ENCODE measurements around the gene DPH7.
"Not testable (repeated sequence)": the region's sequence is repeated elsewhere in the genome, so short reads cannot be mapped to it uniquely, and the experiment has no call there.

The DPH7 gene

GRCh38 chr9:137575716-137576411, 2.9 kb downstream of the DPH7 start:
- peaks cover 2% of the 10 kb centered on the region for H3K36me3 Mint-ChIP-seq
- H3K4me3 Mint-ChIP-seq: peak overlapping the region; percentile 91
- peak overlapping the region; percentile 46 for H3K27ac Mint-ChIP-seq
- H3K27me3 Mint-ChIP-seq: no peaks in the 10 kb centered on the region
- H3K9me3 Mint-ChIP-seq (ENCODE audit: low read depth): no peaks in the 10 kb centered on the region
- peaks cover 32% of the 10 kb centered on the region for H3K4me1 Mint-ChIP-seq (ENCODE audit: low read depth)

- Mint-ChIP-seq H3K27me3 (no peaks in the 10 kb centered on the region), H3K9me3 (ENCODE audit: low read depth) (no peaks in the 10 kb centered on the region), H3K4me1 (ENCODE audit: low read depth) (peaks cover 35% of the 10 kb centered on the region), H3K36me3 (peaks cover 6% of the 10 kb centered on the region), H3K27ac (no peak overlapping the region), H3K4me3 (peak overlapping the region; percentile 91)
Observed at GRCh38 chr9:137575364-137575715, 3.4 kb downstream of the DPH7 start.

GRCh38 chr9:137574192-137574591, 4.5 kb downstream of the DPH7 start:
- H3K36me3 Mint-ChIP-seq: peaks cover 8% of the 10 kb centered on the region
- H3K27me3 Mint-ChIP-seq: no peaks in the 10 kb centered on the region
- H3K9me3 Mint-ChIP-seq (ENCODE audit: low read depth): no peaks in the 10 kb centered on the region
- no peak overlapping the region for H3K4me3 Mint-ChIP-seq
- H3K4me1 Mint-ChIP-seq (ENCODE audit: low read depth): peaks cover 33% of the 10 kb centered on the region
- no peak overlapping the region for H3K27ac Mint-ChIP-seq

GRCh38 chr9:137570566-137570965, 8.2 kb downstream of the DPH7 start:
- H3K36me3 Mint-ChIP-seq: peaks cover 7% of the 10 kb centered on the region
- H3K27ac Mint-ChIP-seq: no peak overlapping the region
- H3K4me3 Mint-ChIP-seq: no peak overlapping the region
- H3K4me1 Mint-ChIP-seq (ENCODE audit: low read depth): peaks cover 10% of the 10 kb centered on the region
- H3K9me3 Mint-ChIP-seq (ENCODE audit: low read depth): no peaks in the 10 kb centered on the region
- H3K27me3 Mint-ChIP-seq: no peaks in the 10 kb centered on the region

- Mint-ChIP-seq H3K4me1 (ENCODE audit: low read depth) (peaks cover 4% of the 10 kb centered on the region), H3K27me3 (no peaks in the 10 kb centered on the region), H3K36me3 (peaks cover 7% of the 10 kb centered on the region), H3K4me3 (no peak overlapping the region), H3K27ac (no peak overlapping the region), H3K9me3 (ENCODE audit: low read depth) (no peaks in the 10 kb centered on the region)
Observed at GRCh38 chr9:137569609-137570203, 9.0 kb downstream of the DPH7 start.

- not testable (repeated sequence) for H3K36me3 Mint-ChIP-seq; H3K9me3 Mint-ChIP-seq (ENCODE audit: low read depth); H3K27ac Mint-ChIP-seq; H3K4me3 Mint-ChIP-seq; H3K27me3 Mint-ChIP-seq; H3K4me1 Mint-ChIP-seq (ENCODE audit: low read depth)
Observed at GRCh38 chr9:137568445-137568844, 10.3 kb downstream of the DPH7 start.

GRCh38 chr9:137564817-137565411, 13.8 kb downstream of the DPH7 start:
- Mint-ChIP-seq H3K4me1 (ENCODE audit: low read depth) (no peaks in the 10 kb centered on the region), H3K36me3 (peaks cover 2% of the 10 kb centered on the region), H3K9me3 (ENCODE audit: low read depth) (no peaks in the 10 kb centered on the region), H3K27me3 (no peaks in the 10 kb centered on the region), H3K27ac (no peak overlapping the region), H3K4me3 (no peak overlapping the region)

- no peaks in the 10 kb centered on the region for H3K27me3 Mint-ChIP-seq
- peaks cover 2% of the 10 kb centered on the region for H3K36me3 Mint-ChIP-seq
- H3K4me1 Mint-ChIP-seq (ENCODE audit: low read depth): no peaks in the 10 kb centered on the region
- no peaks in the 10 kb centered on the region for H3K9me3 Mint-ChIP-seq (ENCODE audit: low read depth)
- H3K4me3 Mint-ChIP-seq: no peak overlapping the region
- H3K27ac Mint-ChIP-seq: no peak overlapping the region
Observed at GRCh38 chr9:137564134-137564533, 14.6 kb downstream of the DPH7 start.

GRCh38 chr9:137558127-137558526, 20.6 kb downstream of the DPH7 start:
- Mint-ChIP-seq H3K27ac (no peak overlapping the region), H3K9me3 (ENCODE audit: low read depth) (no peaks in the 10 kb centered on the region), H3K27me3 (no peaks in the 10 kb centered on the region), H3K36me3 (peaks cover 3% of the 10 kb centered on the region), H3K4me1 (ENCODE audit: low read depth) (peaks cover 3% of the 10 kb centered on the region), H3K4me3 (no peak overlapping the region)

GRCh38 chr9:137556069-137556838, 22.5 kb downstream of the DPH7 start:
- H3K36me3 Mint-ChIP-seq: peaks cover 3% of the 10 kb centered on the region
- no peak overlapping the region for H3K4me3 Mint-ChIP-seq
- peaks cover 8% of the 10 kb centered on the region for H3K4me1 Mint-ChIP-seq (ENCODE audit: low read depth)
- H3K27ac Mint-ChIP-seq: no peak overlapping the region
- H3K9me3 Mint-ChIP-seq (ENCODE audit: low read depth): no peaks in the 10 kb centered on the region
- H3K27me3 Mint-ChIP-seq: no peaks in the 10 kb centered on the region

GRCh38 chr9:137555179-137555578, 23.5 kb downstream of the DPH7 start:
- Mint-ChIP-seq H3K4me1 (ENCODE audit: low read depth) (peaks cover 10% of the 10 kb centered on the region), H3K4me3 (no peak overlapping the region), H3K27ac (no peak overlapping the region), H3K27me3 (no peaks in the 10 kb centered on the region), H3K36me3 (peaks cover 3% of the 10 kb centered on the region), H3K9me3 (ENCODE audit: low read depth) (no peaks in the 10 kb centered on the region)

- Mint-ChIP-seq H3K9me3 (ENCODE audit: low read depth) (no peaks in the 10 kb centered on the region), H3K4me3 (no peak overlapping the region), H3K27me3 (no peaks in the 10 kb centered on the region), H3K36me3 (peaks cover 3% of the 10 kb centered on the region), H3K4me1 (ENCODE audit: low read depth) (peaks cover 17% of the 10 kb centered on the region), H3K27ac (no peak overlapping the region)
Observed at GRCh38 chr9:137554349-137554748, 24.4 kb downstream of the DPH7 start.

GRCh38 chr9:137553654-137554053, 25.1 kb downstream of the DPH7 start:
- H3K9me3 Mint-ChIP-seq (ENCODE audit: low read depth); H3K27ac Mint-ChIP-seq; H3K27me3 Mint-ChIP-seq; H3K36me3 Mint-ChIP-seq: not testable (repeated sequence)
- Mint-ChIP-seq H3K4me1 (ENCODE audit: low read depth) (peaks cover 20% of the 10 kb centered on the region), H3K4me3 (peak overlapping the region; percentile 35)

GRCh38 chr9:137552022-137552768, 26.5 kb downstream of the DPH7 start:
- Mint-ChIP-seq H3K9me3 (ENCODE audit: low read depth) (no peaks in the 10 kb centered on the region), H3K27me3 (no peaks in the 10 kb centered on the region), H3K36me3 (peaks cover 3% of the 10 kb centered on the region), H3K4me1 (ENCODE audit: low read depth) (peaks cover 22% of the 10 kb centered on the region), H3K27ac (peak overlapping the region; percentile 66), H3K4me3 (peak overlapping the region; percentile 91)
